GM12873 (cell line): ENCODE measurements around the gene ICAM1.

Experiments
- CTCF ChIP-seq: IDR thresholded peaks from 2 replicates; pipeline ENCODE4 v1.5.1; 2012; ENCODE audit warnings: low read depth, mild to moderate bottlenecking, moderate library complexity, low read length, control low read depth; ENCODE audit not compliant: insufficient read depth; ENCODE audit errors: missing control alignments

Gene ICAM1

GRCh38 chr19:10235003-10235402, 35.9 kb upstream of the ICAM1 start:
- no peak for TF ChIP-seq CTCF

- no peak for TF ChIP-seq CTCF
Measured at GRCh38 chr19:10237702-10238101, 33.2 kb upstream of the ICAM1 start.

- TF ChIP-seq CTCF: no peak
Measured at GRCh38 chr19:10238172-10238783, 32.6 kb upstream of the ICAM1 start.

GRCh38 chr19:10243606-10244005, 27.3 kb upstream of the ICAM1 start:
- no peak for TF ChIP-seq CTCF

GRCh38 chr19:10245189-10245939, 25.6 kb upstream of the ICAM1 start:
- TF ChIP-seq CTCF: peak; percentile 23

- no peak for TF ChIP-seq CTCF
Measured at GRCh38 chr19:10246511-10246910, 24.4 kb upstream of the ICAM1 start.

GRCh38 chr19:10251792-10252694, 18.9 kb upstream of the ICAM1 start, which contains the start of gene MRPL4:
TSS of gene MRPL4 (plus strand) at chr19:10252214. CDS start at chr19:10252254, 40 bp downstream.
- TF ChIP-seq CTCF: no peak
